Measurements from ENCODE around the gene PRKCI.

DNA sequence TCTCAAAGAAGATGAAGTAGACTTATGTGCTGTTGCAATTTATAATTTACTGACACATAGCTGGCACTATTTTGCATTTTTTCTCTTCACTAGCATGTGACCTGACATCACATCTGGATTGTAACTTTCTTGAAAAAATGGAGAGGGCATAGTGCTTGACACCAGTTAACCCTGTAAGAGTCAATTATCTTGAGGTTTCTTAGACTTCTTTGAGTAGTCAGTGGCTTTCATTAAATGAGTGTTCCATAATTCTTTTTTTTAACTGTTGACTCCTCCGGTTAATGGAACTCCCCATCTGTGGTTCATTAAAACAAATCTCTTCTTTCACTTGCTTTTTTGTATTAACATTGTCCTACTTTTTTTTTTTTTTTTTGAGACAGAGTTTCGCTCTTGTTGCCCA is 16.9 kb upstream of the PRKCI start:
- TF ChIP-seq, protein P1, sequence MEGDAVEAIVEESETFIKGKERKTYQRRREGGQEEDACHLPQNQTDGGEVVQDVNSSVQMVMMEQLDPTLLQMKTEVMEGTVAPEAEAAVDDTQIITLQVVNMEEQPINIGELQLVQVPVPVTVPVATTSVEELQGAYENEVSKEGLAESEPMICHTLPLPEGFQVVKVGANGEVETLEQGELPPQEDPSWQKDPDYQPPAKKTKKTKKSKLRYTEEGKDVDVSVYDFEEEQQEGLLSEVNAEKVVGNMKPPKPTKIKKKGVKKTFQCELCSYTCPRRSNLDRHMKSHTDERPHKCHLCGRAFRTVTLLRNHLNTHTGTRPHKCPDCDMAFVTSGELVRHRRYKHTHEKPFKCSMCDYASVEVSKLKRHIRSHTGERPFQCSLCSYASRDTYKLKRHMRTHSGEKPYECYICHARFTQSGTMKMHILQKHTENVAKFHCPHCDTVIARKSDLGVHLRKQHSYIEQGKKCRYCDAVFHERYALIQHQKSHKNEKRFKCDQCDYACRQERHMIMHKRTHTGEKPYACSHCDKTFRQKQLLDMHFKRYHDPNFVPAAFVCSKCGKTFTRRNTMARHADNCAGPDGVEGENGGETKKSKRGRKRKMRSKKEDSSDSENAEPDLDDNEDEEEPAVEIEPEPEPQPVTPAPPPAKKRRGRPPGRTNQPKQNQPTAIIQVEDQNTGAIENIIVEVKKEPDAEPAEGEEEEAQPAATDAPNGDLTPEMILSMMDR (IDR thresholded peaks at IDR 0.05; ENCODE audit: low read depth, low read length, missing input control), result no peak
- TF ChIP-seq YY1 (IDR thresholded peaks at IDR 0.05), result no peak
- TF ChIP-seq SP1 (IDR thresholded peaks at IDR 0.05), result no peak
- TF ChIP-seq, protein P2, sequence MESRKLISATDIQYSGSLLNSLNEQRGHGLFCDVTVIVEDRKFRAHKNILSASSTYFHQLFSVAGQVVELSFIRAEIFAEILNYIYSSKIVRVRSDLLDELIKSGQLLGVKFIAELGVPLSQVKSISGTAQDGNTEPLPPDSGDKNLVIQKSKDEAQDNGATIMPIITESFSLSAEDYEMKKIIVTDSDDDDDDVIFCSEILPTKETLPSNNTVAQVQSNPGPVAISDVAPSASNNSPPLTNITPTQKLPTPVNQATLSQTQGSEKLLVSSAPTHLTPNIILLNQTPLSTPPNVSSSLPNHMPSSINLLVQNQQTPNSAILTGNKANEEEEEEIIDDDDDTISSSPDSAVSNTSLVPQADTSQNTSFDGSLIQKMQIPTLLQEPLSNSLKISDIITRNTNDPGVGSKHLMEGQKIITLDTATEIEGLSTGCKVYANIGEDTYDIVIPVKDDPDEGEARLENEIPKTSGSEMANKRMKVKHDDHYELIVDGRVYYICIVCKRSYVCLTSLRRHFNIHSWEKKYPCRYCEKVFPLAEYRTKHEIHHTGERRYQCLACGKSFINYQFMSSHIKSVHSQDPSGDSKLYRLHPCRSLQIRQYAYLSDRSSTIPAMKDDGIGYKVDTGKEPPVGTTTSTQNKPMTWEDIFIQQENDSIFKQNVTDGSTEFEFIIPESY (IDR thresholded peaks at IDR 0.05), result no peak
- no peak for TF ChIP-seq GABPA (IDR thresholded peaks at IDR 0.05 in 1 of 2, conservative IDR thresholded peaks at IDR 0.05 in 1 of 2)
- TF ChIP-seq, protein P3, sequence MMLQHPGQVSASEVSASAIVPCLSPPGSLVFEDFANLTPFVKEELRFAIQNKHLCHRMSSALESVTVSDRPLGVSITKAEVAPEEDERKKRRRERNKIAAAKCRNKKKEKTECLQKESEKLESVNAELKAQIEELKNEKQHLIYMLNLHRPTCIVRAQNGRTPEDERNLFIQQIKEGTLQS (IDR thresholded peaks at IDR 0.05), result no peak
- TF ChIP-seq HNF4G (IDR thresholded peaks at IDR 0.05), result no peak
- TF ChIP-seq, protein P4, sequence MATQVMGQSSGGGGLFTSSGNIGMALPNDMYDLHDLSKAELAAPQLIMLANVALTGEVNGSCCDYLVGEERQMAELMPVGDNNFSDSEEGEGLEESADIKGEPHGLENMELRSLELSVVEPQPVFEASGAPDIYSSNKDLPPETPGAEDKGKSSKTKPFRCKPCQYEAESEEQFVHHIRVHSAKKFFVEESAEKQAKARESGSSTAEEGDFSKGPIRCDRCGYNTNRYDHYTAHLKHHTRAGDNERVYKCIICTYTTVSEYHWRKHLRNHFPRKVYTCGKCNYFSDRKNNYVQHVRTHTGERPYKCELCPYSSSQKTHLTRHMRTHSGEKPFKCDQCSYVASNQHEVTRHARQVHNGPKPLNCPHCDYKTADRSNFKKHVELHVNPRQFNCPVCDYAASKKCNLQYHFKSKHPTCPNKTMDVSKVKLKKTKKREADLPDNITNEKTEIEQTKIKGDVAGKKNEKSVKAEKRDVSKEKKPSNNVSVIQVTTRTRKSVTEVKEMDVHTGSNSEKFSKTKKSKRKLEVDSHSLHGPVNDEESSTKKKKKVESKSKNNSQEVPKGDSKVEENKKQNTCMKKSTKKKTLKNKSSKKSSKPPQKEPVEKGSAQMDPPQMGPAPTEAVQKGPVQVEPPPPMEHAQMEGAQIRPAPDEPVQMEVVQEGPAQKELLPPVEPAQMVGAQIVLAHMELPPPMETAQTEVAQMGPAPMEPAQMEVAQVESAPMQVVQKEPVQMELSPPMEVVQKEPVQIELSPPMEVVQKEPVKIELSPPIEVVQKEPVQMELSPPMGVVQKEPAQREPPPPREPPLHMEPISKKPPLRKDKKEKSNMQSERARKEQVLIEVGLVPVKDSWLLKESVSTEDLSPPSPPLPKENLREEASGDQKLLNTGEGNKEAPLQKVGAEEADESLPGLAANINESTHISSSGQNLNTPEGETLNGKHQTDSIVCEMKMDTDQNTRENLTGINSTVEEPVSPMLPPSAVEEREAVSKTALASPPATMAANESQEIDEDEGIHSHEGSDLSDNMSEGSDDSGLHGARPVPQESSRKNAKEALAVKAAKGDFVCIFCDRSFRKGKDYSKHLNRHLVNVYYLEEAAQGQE (IDR thresholded peaks at IDR 0.05), result no peak
- TF ChIP-seq, protein P5, sequence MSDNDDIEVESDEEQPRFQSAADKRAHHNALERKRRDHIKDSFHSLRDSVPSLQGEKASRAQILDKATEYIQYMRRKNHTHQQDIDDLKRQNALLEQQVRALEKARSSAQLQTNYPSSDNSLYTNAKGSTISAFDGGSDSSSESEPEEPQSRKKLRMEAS (IDR thresholded peaks at IDR 0.05), result no peak
- no peak for TF ChIP-seq JUND (IDR thresholded peaks at IDR 0.05)
- no peak for TF ChIP-seq TAF1 (conservative IDR thresholded peaks at IDR 0.05)
